ENCODE results near the gene EXOC6B. TPM values are rescaled to one million over a fixed set of nuclear protein-coding genes. Genes with fewer than 3 reads are reported as not detected.
"Not testable (repeated sequence)": the region's sequence is repeated elsewhere in the genome, so short reads cannot be mapped to it uniquely, and the experiment has no call there.

Gene EXOC6B
- total RNA-seq, 2 donors from 2014 or later: 11.7 to 12.9 TPM

DNA sequence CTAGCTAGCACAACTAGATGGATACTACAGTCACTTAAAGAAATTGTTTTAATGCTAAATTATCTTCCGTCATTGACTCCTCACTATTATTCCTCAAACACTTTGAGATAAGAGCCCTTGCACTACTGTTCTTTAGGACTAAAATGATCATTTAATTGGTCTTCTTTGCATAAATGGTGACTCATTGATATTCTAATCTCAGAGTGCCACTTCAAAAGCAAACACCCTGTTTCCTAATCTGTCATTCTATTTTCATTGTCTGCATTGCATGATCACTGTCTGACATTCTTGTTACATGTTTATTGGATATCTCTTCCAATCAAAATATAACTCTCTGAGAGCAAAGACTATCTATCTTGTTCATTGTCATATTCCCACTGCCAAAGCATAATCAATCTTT is 313.9 kb downstream of the EXOC6B start:
- no peak for ATAC-seq
- no peaks in the 10 kb centered on the region for H3K36me3 ChIP-seq (replicated peaks in 1 of 2; ENCODE audit: insufficient read depth in 1 of 2, low read depth in 2 of 2)
- no peak overlapping the region for H3K4me3 ChIP-seq
- H3K9me3 ChIP-seq: no peaks in the 10 kb centered on the region
- no peaks in the 10 kb centered on the region for H3K27me3 ChIP-seq
- TF ChIP-seq, protein P1, sequence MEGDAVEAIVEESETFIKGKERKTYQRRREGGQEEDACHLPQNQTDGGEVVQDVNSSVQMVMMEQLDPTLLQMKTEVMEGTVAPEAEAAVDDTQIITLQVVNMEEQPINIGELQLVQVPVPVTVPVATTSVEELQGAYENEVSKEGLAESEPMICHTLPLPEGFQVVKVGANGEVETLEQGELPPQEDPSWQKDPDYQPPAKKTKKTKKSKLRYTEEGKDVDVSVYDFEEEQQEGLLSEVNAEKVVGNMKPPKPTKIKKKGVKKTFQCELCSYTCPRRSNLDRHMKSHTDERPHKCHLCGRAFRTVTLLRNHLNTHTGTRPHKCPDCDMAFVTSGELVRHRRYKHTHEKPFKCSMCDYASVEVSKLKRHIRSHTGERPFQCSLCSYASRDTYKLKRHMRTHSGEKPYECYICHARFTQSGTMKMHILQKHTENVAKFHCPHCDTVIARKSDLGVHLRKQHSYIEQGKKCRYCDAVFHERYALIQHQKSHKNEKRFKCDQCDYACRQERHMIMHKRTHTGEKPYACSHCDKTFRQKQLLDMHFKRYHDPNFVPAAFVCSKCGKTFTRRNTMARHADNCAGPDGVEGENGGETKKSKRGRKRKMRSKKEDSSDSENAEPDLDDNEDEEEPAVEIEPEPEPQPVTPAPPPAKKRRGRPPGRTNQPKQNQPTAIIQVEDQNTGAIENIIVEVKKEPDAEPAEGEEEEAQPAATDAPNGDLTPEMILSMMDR (IDR thresholded peaks at IDR 0.05): no peak
- no peak for TF ChIP-seq POLR2A (IDR thresholded peaks at IDR 0.05)
- no peak for DNase-seq
- no peak overlapping the region for H3K27ac ChIP-seq
- intact Hi-C loops (cut with DNase I): no loop called here
- 94 to 100% methylated on average over 1 of the region's 1 CpG for WGBS, 2 donors
- H3K4me1 ChIP-seq: no peaks in the 10 kb centered on the region

DNA sequence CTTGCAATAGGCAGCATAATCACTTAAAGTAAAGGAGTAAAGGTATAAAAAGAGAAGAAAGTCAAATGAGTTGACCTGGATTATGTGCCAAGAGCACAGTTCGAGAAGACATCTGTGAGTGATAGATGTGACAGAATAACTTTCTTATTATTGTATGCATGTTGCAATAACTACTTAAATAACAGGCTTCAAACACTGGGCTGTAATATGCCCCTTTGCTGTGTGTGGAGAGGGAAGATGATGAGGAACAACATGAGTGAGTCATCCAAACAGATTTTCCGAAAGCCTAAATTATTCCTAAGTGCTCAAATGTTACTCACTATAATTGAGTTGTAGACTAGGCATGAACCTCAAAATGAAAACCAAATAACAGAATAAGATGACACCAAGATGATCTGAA is 328.1 kb downstream of the EXOC6B start:
- TF ChIP-seq, protein P1 (IDR thresholded peaks at IDR 0.05): no peak
- TF ChIP-seq POLR2A (IDR thresholded peaks at IDR 0.05): no peak
- H3K27ac ChIP-seq: no peak overlapping the region
- no peaks in the 10 kb centered on the region for H3K36me3 ChIP-seq (replicated peaks in 1 of 2; ENCODE audit: insufficient read depth in 1 of 2, low read depth in 2 of 2)
- no peak for ATAC-seq
- no peaks in the 10 kb centered on the region for H3K9me3 ChIP-seq
- DNase-seq: no peak
- H3K4me1 ChIP-seq: no peaks in the 10 kb centered on the region
- intact Hi-C loops (cut with DNase I): no loop called here
- H3K4me3 ChIP-seq: no peak overlapping the region
- WGBS, 2 donors: 93 to 100% methylated on average over 2 of the region's 2 CpGs
- no peaks in the 10 kb centered on the region for H3K27me3 ChIP-seq

DNA sequence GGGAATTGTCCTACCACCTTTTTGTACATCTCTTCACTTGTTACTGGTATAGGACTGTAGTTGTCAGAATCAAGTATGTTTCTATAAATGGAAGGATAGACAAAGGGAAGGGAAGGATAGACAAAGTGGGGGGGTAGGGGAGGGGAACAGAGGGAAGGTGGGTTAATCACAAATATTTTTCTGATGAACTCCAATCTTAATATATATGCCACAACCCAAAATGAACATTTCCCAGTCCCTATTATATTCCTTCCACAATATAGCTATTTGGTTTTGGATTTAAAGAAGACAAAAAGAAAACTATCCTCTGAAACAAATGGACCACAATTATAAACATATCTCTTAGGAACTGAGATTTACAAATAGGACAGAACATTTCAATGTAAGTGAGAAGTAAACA is 329.4 kb downstream of the EXOC6B start:
- no peak for DNase-seq
- Histone ChIP-seq H3K27me3 (no peaks in the 10 kb centered on the region), H3K4me1 (no peaks in the 10 kb centered on the region), H3K36me3 (replicated peaks in 1 of 2; ENCODE audit: insufficient read depth in 1 of 2, low read depth in 2 of 2) (no peaks in the 10 kb centered on the region), H3K4me3 (no peak overlapping the region), H3K27ac (no peak overlapping the region), H3K9me3 (no peaks in the 10 kb centered on the region)
- intact Hi-C loops (cut with DNase I): no loop called here
- no peak for TF ChIP-seq POLR2A (IDR thresholded peaks at IDR 0.05)
- TF ChIP-seq, protein P1 (IDR thresholded peaks at IDR 0.05): no peak
- ATAC-seq: no peak

GRCh38 chr2:72494392-72494791 is 331.4 kb downstream of the EXOC6B start:
- Histone ChIP-seq H3K36me3 (replicated peaks in 1 of 2; ENCODE audit: insufficient read depth in 1 of 2, low read depth in 2 of 2) (no peaks in the 10 kb centered on the region), H3K27me3 (no peaks in the 10 kb centered on the region), H3K9me3 (no peaks in the 10 kb centered on the region), H3K27ac (no peak overlapping the region), H3K4me3 (no peak overlapping the region), H3K4me1 (no peaks in the 10 kb centered on the region)
- intact Hi-C loops (cut with DNase I): no loop called here
- ATAC-seq (no peak), DNase-seq (no peak)
- WGBS, 2 donors: 71 to 81% methylated on average over 1 of the region's 1 CpG
- no peak for TF ChIP-seq POLR2A (IDR thresholded peaks at IDR 0.05)
- TF ChIP-seq, protein P1 (IDR thresholded peaks at IDR 0.05): no peak

DNA sequence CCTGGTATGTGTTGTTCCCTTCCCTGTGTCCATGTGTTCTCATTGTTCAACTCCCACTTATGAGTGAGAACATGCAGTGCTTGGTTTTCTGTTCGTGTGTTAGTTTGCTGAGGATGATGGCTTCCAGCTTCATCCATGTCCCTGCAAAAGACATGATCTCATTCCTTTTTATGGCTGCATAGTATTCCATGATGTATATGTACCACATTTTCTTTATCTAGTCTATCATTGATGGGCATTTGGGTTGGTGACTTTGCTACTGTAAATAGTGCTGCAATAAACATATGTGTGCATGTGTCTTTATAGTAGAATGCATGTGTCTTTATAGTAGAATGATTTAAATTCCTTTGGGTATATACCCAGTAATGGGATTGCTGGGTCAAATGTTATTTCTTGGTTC is 341.2 kb downstream of the EXOC6B start:
- WGBS, 2 donors: 95 to 96% methylated on average over 1 of the region's 1 CpG
- intact Hi-C loops (cut with DNase I); ATAC-seq; H3K36me3 ChIP-seq (replicated peaks in 1 of 2; ENCODE audit: insufficient read depth in 1 of 2, low read depth in 2 of 2); H3K9me3 ChIP-seq; H3K4me1 ChIP-seq; H3K27ac ChIP-seq; H3K27me3 ChIP-seq; H3K4me3 ChIP-seq; DNase-seq: not testable (repeated sequence)

All from body of pancreas (tissue), 4 donors.